Hematopoietic multipotent progenitor cell treated with erythropoietin and hydrocortisone succinate and interleukin-3 and kit ligand, for 15 days (in vitro differentiated cells): ENCODE measurements around the gene PLEKHJ1.
"Not testable (repeated sequence)": the region's sequence is repeated elsewhere in the genome, so short reads cannot be mapped to it uniquely, and the experiment has no call there.

Experiments
- DNase-seq: peaks from one replicate; pipeline ENCODE4 v3.0.0-alpha.2; 2015; ENCODE audit warnings: low spot score

The PLEKHJ1 gene

DNA sequence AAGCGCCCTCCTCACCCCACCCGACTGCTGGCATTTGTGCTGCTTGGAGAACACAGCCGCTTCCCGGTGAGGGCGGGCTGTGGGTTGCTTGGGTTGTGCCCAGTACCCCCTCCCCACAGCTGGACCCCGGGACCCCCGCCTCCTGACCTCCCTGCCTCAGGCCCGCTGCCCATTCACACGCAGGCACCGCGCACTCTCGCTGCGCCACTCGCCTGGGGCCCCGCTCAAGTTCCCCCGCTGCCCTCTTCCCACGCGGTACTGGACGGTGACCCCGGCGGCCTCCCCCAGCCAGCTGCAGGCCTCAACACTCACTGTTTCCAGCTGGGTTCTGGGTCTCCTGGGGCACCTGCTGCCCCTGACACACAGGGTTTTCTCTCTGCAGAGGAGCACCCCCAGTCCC, 16.4 kb downstream of the PLEKHJ1 start:
- DNase-seq = no peak

DNA sequence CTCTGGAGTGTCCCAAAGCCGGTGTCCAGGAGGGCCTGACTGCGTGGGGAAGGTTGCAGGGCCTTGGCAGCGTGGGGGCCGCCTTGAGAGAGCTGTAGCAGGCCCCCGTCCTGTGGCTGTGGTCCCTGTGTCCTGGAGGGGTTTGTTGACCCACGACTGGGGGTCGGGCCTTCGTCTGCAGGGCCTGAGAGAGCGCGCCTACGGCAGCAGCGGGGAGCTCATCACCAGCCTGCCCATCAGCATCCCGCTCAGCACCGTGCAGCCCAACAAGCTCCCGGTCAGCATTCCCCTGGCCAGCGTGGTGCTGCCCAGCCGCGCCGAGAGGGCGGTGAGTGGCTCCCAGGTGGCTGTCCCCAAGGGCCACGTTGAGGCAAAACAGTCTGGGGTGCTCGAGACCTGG, 18.5 kb downstream of the PLEKHJ1 start:
- DNase-seq = no peak

DNA sequence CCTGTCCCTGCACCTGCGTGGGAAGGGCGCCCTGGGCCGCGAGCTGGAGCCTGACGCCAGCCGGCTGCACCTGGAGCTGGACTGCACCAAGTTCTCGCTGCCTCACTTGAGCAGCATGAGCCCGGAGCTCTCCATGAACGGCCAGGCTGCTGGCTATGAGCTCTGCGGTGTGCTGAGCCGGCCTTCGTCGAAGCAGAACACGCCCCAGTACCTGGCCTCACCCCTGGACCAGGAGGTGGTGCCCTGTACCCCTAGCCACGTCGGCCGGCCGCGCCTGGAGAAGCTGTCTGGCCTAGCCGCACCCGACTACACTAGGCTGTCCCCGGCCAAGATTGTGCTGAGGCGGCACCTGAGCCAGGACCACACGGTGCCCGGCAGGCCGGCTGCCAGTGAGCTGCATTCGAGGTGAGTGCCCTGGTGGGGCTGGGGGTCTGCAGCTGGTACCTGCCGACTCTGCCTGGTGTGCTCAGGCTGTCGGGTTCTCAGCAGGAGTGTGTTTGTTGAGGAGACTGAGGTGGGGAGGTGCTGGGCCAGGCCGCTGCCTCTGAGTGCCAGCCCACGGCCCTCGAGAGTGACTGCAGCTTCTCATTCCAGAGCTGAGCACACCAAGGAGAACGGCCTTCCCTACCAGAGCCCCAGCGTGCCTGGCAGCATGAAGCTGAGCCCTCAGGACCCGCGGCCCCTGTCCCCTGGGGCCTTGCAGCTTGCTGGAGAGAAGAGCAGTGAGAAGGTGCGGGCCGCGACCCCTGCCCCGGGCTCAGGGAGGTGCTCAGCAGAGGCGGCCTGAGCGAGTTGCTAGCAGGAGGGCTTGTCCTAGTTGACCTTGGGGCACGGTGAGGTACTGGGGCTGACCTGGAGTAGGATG, 19.5 kb downstream of the PLEKHJ1 start:
- DNase-seq = no peak

DNA sequence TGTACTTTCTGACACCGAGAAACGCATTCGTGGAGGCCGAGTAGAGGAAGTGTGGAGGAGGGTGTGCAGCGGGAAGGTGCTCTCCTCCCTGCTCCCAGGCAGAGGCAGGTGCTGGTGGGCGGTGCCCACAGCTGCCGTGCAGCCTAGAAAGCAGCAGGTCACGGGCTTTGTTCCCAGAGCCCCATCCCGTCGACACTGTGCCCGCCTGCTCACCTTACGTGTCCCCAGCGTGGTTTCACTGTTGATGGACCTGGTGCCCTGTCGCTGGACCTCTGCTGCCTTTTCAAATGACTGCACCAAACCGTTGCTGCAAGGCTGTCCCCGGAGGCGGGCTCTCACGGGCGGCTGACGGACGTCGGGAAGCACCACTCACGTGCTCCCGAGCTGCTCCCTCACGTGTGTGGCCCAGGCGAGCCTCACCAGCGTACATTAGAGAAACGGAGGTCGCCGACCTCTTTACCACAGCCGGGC, 20.8 kb downstream of the PLEKHJ1 start:
- no peak for DNase-seq

DNA sequence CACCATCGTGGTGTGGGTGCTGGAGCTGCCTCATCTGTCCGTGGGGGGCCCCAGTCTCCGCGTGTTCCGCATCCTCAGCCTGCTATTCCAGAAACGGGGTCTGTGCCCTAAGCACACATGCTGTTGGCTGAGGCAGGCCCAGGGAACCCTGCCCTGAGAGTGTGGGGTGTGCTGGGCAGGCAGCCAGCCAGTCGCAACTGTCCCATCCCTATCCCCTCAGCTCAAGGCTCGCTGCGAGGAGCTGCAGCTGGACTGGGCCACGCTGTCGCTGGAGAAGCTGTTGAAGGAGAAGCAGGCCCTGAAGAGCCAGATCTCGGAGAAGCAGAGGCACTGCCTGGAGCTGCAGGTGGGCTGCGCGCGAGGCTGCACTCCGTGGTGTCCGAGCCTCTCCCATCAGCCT, 21.9 kb downstream of the PLEKHJ1 start:
- DNase-seq = no peak

DNA sequence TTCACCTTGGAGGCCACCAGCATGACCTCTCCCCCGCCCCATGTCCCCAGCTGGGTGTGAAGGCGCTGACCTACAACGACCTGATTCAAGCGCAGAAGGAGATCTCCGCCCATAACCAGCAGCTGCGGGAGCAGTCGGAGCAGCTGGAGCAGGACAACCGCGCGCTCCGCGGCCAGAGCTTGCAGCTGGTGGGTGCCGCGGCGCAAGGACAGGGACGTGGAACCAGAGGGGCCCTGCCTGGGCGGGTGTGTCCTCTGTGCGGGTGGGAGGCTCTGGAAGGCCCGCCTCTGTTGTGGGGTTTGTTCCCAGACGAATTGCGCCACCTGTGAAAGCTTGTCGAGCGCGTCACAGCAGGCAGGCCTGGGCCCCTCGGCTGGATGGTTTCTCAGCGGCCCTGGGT, 22.3 kb downstream of the PLEKHJ1 start:
- DNase-seq = no peak

DNA sequence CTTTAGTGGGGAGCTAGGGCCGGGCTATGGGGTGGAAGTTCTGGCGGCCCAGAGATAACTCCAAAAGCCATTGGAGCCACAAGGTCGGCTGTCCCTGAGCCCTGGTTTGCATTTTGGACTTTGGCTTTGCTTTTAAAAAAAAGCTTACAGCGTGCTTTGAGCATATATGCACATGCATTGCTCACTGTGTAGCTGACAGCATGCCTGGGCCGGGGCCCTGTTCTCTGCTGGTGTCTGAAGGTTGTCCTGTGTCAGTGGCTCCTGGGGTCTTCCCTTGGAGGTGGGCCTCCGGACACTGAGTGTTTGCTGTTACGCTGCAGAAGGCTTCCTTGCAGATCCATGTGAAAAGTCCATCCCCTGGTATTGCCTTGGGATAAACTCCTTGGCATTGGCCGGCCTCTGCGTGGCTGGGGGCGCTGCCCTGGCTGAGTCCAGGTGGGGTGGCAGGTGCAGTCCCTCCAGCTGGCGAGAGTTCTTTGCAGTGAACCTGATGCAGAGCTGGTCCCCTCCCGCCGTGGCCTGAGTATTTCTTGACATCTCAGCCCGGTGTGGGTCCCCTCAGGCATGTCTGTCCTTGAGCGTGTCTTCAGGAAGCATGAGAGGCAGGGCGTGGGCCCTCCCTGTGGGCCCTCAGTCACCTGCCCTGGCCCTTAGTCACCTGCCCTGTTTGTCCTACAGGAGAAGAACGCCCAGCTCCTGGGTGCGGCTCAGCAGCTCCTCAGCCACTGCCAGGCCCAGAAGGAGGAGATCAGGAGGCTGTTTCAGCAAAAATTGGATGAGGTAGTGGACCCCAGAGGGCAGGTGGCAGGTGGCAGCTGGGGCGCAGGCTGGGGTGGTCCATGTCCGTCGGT, 23.0 kb downstream of the PLEKHJ1 start:
- DNase-seq = no peak

DNA sequence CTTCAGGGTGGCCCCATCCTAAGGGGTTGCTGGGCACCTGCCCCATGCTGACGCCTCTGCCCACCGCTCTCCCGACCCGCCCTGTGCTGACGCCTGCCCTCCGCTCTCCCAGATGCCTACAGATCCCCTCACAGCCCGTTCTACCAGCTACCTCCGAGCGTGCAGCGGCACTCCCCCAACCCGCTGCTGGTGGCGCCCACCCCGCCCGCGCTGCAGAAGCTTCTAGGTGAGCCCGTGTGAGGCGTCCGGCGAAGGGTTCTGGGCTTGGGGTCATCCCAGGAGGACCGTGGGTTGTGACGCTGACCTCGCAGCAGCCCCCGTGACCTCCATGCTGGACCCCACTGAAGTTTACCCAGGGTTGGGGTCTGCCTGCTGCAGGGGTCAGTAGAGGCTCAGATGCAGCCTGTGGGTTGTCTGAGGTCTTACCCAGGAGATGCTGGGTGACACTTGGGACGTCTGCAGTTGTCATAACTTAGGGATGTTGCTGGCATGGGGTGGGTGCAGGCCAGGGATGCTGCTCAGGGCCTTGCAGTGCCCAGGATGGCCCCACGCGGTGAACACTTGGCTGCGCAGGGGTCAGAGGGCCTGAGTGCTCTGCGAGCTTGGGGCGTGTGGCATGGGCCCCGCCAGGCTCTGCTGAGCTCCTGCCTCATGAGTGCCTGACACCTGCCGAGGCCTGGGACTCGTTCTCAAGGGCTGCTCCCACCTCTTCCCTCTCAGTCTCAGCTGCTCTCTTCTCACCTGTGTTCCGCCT, 25.0 kb downstream of the PLEKHJ1 start:
- DNase-seq = no peak

DNA sequence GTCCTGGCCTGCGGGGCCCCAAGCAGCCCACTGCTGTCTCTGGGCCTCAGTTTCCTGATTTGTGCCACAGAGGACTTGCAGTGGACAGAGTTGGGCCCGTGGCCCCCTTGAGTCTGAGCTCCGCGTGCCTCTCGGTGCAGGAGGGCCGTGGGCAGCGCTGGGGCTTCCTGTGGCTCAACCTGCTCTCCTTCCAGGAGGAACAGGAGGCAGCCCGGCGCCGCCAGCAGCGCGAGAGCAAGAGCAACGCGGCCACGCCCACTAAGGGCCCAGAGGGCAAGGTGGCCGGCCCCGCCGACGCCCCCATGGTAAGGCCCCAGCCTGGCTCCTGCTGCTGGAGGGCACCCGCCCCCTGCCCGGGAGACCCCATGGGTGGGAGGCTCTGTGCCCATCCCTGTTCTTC, 25.9 kb downstream of the PLEKHJ1 start:
- no peak for DNase-seq

DNA sequence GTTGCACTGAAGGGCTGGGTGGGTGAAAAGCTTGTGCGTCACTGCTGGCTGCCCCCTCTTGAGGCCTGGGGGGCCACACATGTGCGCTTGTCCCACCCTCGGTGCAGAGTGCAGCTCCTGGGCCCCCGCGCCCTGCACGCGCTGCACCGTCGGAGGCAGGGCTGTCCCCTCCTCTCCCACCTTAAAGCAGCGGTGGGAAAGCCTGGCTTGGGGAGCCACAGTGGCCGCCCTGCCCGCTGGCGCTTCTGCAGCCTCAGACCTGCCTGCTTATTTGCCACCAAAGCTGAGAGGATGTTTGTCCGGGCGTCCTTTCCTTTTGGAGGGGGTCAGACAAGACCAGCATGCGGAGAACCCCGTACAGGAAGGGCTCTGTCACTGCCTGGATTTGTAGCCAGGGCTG, 26.7 kb downstream of the PLEKHJ1 start:
- no peak for DNase-seq

DNA sequence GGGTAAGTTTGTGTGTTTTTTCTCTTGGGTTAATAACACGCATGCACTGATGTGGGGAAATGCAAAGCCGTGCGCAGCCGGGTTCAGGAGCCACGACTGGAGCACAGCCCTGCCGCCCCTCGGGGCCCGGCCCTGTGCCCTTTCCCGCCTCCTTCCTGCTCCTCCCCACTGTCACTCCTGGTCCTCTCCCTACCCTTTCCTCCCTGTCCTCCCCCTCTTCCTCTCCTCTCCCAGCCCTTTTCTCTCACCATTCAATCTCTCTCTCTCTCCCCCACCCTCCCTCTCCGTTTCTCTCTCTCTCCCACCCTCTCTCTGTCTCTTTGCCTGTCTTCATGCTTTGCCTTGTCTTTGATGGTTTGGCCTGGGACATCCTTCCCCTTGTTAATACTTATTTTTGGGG, 27.2 kb downstream of the PLEKHJ1 start:
- no peak for DNase-seq

DNA sequence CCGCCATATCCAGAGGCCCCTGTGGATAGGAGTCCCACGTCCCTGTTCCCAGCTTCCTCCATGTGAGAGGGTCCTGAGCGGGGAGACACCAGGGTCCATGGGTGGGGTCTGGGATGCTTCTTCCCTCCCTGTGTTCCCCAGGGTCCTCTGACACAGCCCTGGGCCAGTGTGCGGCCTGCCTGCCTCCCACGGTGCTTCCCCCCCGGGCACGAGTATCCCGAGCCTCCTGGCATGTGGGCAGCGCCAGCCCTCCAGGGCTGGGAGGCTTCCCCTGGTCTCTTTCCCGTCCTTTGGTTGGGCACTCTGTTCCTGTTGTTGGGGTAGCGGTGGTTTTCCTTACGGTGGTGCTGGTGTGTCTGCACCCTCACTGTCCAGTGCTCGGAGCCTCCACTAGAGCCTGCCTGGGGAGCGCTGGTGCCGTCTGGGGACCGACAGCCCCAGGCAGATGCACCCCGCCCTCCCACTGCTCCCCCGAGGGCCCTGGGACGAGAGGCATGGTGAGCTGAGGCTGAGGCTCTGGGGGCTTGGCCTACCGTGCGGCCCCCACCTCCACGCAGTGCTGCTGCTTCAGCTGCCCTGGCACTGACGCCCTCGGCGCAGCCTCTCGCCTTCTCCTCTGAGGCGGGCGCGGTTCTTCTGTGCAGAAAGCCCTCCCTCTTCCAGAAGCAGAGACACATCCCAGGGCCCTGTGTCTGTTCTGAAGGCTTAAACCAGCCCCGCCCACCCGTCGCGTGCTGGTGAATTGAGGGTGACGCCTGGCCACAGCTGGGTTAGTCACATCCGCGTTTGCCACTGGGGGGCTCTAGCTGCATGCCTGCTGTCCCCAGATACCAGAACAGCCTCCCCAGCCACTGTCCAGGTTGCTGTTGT, 27.9 kb downstream of the PLEKHJ1 start:
- peak; percentile 73 for DNase-seq

DNA sequence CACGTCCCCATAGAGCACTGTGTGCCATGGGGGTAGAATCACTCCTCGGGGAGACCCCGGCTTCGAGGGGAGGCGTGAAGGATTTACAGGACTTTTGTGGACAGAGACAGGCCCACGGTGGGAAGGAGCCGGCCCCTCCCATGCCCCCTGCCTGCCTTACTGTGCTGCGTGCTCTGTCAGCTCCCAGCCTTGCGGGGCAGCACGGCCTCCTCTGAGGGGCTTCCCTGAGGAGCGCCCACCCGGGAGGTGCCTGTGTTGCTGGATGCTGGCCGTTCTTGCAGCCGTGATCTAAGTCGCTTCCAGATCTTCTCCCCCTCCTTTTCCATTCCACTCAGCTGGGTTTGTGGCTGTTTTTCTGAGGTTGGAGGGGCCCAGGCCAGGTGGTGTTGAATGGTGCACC, 29.1 kb downstream of the PLEKHJ1 start:
- no peak for DNase-seq

DNA sequence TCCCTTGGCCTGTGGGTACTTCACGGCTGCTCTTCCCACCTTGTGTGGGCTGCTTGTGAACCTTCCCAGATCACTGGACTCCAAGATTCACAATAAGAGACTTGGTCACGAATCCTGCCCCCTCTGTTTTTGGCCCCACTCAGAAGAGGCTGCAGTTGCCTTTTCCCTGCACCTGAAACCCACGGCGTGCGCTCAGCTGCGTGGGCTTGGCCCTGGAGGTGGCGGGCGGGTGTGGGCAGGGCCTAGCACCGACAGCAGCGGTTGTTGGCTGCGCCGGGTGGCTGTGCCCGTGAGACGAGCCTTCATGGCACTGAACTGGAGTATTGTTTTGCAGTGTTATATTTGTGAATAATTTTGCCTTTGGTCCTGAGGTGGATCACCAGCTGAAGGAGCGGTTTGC, 33.8 kb downstream of the PLEKHJ1 start:
- no peak for DNase-seq

DNA sequence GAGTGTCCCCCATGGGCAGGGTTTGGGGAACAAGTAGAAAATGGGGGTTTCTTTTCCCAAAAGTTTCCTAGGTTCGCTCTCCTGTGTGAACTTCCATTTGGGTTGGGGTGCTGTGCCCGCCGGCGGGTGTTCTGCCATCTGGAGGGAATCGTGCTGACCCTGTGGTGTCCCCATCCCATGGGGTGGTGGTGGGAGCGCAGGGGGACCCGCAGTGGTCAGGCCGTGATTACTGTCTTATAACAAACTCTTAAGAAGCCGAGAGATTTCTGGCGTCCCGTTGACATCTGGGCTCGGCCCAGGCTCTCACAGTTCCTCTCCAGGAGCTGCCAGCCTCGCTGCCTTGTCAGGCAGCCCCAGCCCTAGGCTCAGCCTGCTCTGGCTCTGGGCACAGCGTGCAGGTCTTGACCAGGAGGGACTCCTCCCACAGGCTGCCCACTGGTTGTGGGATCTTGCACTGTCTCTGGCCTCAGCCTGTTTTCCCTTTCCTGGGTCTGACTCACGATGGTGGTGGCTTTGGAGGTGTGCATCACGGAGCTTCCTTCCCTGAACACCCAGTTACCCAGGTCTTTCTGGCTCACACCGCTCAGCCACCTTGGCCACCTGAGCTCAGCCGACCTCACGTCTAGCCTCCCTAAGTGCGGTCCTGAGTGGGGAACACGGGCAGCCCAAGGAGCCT, 34.5 kb downstream of the PLEKHJ1 start:
- DNase-seq = no peak

DNA sequence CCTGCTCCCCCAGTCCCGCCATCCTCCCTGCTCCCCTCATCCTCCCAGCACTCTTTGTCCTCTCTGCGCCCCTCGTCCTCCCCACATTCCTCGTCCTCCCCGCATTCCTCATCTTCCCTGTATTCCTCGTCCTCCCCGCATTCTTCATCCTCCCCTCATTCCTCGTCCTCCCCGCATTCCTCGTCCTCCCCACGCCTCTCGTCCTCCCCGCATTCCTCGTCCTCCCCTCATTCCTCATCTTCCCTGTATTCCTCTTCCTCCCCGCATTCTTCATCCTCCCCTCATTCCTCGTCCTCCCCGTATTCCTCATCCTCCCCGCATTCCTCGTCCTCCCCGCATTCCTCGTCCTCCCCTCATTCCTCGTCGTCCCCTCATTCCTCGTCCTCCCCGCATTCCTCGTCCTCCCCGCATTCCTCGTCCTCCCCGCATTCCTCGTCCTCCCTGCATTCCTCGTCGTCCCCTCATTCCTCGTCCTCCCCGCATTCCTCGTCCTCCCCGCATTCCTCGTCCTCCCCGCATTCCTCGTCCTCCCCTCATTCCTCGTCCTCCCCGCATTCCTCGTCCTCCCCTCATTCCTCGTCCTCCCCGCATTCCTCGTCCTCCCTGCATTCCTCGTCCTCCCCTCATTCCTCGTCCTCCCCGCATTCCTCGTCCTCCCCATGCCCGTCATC, 35.4 kb downstream of the PLEKHJ1 start:
- not testable (repeated sequence) for DNase-seq

DNA sequence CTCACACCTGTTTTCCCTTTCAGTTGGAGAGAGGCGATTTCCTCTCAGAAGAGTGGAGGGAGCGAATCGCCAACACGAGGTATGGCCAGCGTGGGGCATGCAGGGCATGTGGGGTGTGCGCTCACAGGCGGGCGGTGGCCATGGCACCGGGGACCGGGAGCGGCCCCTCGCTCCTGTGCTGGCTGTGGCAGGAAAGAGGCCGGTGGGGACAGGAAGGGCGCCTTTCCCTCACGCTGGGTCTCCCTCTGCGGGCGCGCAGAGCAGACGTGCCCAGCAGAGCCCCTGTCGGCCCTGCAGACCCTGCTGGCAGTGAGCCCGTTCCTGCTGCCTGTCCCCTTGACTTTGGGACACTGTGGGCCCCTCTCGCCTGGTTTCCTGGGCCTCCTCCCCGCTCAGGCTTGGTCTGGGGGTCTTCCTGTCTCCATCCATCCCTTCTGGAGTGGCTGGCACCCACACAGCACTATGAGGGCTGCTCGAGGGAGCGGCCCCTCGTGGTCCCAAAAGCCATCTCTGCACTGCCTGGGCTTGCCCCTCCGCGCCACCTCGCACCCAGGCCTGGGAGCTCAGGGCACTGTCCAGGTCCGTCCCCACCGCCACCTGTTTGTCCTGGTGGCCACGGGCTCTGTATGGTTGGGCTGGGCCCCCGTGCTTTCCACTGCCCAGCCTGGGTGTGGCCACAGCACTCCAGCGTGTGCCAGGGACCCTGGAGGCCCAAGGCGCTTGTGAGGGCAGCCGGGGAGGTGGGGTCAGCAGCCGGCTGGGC, 36.1 kb downstream of the PLEKHJ1 start:
- DNase-seq = no peak

DNA sequence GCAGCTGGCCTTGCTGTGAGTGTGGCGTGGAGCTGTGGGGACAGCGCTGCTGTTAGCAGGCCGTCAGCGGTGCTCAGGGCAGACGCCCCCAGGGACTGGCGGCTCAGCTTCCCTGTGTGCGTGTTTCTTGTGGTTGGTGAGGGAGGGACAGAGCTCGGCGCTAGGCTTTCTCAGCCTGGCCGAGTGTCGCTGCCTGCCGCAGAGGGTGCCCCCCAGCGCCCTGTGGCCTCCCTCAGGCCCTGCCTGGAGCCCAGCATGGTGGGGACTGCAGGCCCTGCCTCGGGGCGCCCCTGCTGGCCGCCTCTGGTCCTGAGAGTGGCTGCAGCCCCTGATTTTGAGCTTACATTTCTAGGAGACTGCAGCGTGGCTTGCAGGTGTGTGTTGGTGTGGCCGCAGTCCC, 36.9 kb downstream of the PLEKHJ1 start:
- DNase-seq = no peak

DNA sequence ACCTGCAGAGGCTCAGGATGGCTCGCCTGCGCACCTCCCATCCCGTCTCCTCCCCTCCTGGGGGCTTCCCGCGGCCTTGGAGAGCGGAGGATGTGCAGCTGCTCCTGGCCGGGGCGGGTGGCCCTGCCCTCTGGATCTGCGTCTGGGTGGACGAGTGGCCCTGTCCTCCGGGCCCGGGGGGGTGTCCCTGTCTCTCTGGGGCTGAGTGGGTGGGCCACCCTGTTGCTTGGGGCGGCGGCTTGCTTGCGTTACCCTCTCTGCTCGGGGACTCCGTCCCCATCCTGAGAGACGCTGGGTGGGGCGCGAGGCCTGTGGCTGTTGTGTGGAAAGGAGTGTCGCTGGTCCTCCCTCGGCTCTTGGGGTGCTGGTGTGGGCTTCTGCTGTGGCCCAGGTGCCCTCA, 37.8 kb downstream of the PLEKHJ1 start:
- DNase-seq = no peak

DNA sequence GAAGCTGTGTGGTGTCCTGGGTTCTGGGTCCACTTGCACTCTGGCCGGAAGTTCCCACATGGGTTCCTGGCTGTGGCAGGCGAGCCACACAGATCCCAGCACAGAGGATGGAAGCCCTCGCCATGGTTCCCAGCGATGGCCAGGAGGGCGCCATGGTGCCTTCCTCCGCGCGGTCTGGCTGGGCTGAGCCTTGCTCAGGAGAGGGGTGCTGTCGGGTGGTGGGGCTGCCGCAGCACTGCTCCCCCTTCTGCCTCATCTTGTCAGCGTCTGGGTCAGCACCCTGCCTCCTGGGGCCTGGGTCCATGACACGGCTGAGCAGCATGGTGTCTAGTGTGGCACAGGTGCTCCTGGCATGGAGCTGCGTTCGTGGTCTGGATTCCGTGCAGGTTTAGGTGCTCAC, 38.9 kb downstream of the PLEKHJ1 start:
- DNase-seq = no peak
